ENCODE data around the gene YPEL1.

The YPEL1 gene

DNA sequence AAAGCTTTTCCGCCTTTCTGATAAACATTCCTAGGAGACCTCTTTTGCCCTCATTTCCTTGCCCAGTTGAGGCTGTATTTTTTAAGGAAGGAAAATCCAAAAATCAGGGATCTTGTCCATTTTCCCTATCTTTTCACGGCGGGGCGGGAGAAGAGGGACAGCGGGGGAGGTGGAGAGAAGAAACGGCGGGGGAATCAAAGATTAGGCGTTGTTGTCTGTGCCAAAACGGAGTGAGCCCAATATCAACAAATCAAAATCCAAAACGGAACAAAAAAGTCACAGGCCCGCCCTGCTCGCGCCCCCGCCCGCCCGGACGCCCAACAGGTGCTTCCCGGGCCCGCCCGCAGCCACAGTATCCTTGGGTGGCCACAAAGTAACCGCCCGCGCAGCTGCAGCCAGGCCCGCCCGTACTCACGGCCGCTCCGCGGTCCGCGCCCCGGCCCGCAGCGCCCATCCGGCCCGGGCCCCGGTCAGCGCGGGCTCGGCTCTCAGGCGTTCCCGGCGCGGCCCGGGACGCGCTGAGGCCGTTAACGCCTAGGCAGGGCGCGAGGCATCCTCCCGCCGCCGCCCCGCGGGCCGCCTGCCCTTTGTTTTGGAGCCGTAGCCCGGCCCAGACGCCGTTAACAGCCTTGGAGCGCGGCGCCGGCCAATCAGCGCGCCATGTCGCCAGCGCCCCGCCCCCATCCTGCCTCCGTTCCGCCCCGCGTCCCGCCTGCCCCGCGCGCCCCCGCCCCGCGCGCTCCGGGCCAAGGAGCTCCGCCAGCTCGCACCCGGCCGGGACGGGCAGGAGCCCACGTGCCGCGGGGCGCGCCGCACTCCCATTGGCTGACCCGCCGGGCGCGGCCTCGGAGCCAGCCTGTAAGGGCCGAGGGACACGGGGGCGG, at the start of gene YPEL1:
Gene YPEL1 (minus strand): TSS at position 595 of the 884 bp plus-strand sequence. CDS start 25,050 bp downstream, outside the sequence.
- Histone ChIP-seq H3K36me3 (ENCODE audit: control insufficient read depth, insufficient read depth, low read length) (no peaks in the 10 kb centered on the region), H3K9ac (no peak within 1 kb of the TSS), H3K4me3 (ENCODE audit: low read depth, low read length) (peak within 1 kb of the TSS; percentile 71), H3K27ac (no peak within 1 kb of the TSS), H3K4me1 (no peaks in the 10 kb centered on the region), H2AFZ (peak within 1 kb of the TSS; percentile 72), H3K27me3 (ENCODE audit: control insufficient read depth, insufficient read depth, low read length) (no peaks in the 10 kb centered on the region), H3K9me3 (ENCODE audit: control insufficient read depth, low read length) (no peaks in the 10 kb centered on the region), H3K4me2 (ENCODE audit: low read length) (peak within 1 kb of the TSS; percentile 97), H3K79me2 (no peaks in the 10 kb centered on the region)
- TF ChIP-seq, protein P1, sequence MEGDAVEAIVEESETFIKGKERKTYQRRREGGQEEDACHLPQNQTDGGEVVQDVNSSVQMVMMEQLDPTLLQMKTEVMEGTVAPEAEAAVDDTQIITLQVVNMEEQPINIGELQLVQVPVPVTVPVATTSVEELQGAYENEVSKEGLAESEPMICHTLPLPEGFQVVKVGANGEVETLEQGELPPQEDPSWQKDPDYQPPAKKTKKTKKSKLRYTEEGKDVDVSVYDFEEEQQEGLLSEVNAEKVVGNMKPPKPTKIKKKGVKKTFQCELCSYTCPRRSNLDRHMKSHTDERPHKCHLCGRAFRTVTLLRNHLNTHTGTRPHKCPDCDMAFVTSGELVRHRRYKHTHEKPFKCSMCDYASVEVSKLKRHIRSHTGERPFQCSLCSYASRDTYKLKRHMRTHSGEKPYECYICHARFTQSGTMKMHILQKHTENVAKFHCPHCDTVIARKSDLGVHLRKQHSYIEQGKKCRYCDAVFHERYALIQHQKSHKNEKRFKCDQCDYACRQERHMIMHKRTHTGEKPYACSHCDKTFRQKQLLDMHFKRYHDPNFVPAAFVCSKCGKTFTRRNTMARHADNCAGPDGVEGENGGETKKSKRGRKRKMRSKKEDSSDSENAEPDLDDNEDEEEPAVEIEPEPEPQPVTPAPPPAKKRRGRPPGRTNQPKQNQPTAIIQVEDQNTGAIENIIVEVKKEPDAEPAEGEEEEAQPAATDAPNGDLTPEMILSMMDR (IDR thresholded peaks at IDR 0.05): no peak

DNA sequence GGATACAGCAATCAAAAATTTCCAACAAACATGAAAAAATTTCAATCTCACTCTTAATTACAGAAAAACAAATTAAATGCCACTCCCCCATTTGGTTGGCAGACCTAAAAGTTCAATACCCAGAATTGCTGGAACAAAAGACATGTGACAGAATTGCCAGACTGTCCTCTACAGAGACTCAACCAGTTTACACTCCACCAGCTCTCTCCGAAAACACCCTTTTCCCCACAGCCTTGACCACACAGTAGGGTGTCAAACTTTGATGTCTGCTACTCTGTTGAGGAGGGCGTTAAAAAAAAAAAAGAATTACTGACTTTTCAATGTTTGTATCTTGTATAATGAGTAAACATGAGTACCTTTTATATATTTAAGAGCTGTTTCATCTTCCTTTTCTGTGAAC, 44.7 kb upstream of the YPEL1 start:
- H2AFZ ChIP-seq: no peak overlapping the region
- no peaks in the 10 kb centered on the region for H3K9me3 ChIP-seq (ENCODE audit: control insufficient read depth, low read length)
- no peak overlapping the region for H3K27ac ChIP-seq
- H3K4me2 ChIP-seq (ENCODE audit: low read length): no peak overlapping the region
- H3K79me2 ChIP-seq: no peaks in the 10 kb centered on the region
- H3K4me1 ChIP-seq: peaks cover 2% of the 10 kb centered on the region
- no peak overlapping the region for H3K9ac ChIP-seq
- H3K4me3 ChIP-seq (ENCODE audit: low read depth, low read length): no peak overlapping the region
- no peaks in the 10 kb centered on the region for H3K27me3 ChIP-seq (ENCODE audit: control insufficient read depth, insufficient read depth, low read length)
- no peaks in the 10 kb centered on the region for H3K36me3 ChIP-seq (ENCODE audit: control insufficient read depth, insufficient read depth, low read length)
- TF ChIP-seq, protein P1 (IDR thresholded peaks at IDR 0.05): no peak

DNA sequence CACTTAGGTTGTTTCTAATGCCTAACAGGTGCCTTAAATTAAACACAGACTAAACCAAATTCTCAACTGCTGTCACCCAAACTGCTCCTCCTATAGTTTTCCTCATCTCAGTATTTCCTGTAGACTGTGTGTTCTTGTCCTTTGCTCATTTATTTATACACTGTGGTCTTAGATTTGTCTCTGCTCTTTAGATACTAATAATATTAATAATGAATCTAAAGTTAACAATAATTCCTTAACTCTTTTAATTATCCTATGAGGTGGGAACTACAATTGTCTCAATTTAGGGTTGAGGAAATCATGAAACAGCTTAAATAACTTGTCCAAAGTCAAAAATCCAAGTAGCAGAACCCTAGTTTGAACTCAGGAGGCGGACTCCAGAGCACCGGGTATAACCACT, 43.9 kb upstream of the YPEL1 start:
- H3K4me2 ChIP-seq (ENCODE audit: low read length): no peak overlapping the region
- no peak overlapping the region for H3K27ac ChIP-seq
- no peak overlapping the region for H3K9ac ChIP-seq
- H3K4me1 ChIP-seq: no peaks in the 10 kb centered on the region
- H3K9me3 ChIP-seq (ENCODE audit: control insufficient read depth, low read length): no peaks in the 10 kb centered on the region
- TF ChIP-seq, protein P1 (IDR thresholded peaks at IDR 0.05): no peak
- no peaks in the 10 kb centered on the region for H3K27me3 ChIP-seq (ENCODE audit: control insufficient read depth, insufficient read depth, low read length)
- no peak overlapping the region for H2AFZ ChIP-seq
- H3K4me3 ChIP-seq (ENCODE audit: low read depth, low read length): no peak overlapping the region
- no peaks in the 10 kb centered on the region for H3K79me2 ChIP-seq
- no peaks in the 10 kb centered on the region for H3K36me3 ChIP-seq (ENCODE audit: control insufficient read depth, insufficient read depth, low read length)

GRCh38 chr22:21778705-21779363, 43.2 kb upstream of the YPEL1 start:
- Histone ChIP-seq H3K27me3 (ENCODE audit: control insufficient read depth, insufficient read depth, low read length) (no peaks in the 10 kb centered on the region), H2AFZ (no peak overlapping the region), H3K79me2 (no peaks in the 10 kb centered on the region), H3K9ac (no peak overlapping the region), H3K27ac (no peak overlapping the region), H3K9me3 (ENCODE audit: control insufficient read depth, low read length) (no peaks in the 10 kb centered on the region), H3K36me3 (ENCODE audit: control insufficient read depth, insufficient read depth, low read length) (no peaks in the 10 kb centered on the region), H3K4me1 (no peaks in the 10 kb centered on the region), H3K4me2 (ENCODE audit: low read length) (no peak overlapping the region), H3K4me3 (ENCODE audit: low read depth, low read length) (no peak overlapping the region)
- TF ChIP-seq, protein P1 (IDR thresholded peaks at IDR 0.05): no peak

Data from parathyroid adenoma (tissue), 2 donors.